ENCODE measurements around the gene PIK3AP1. TPM values are rescaled to one million over a fixed set of nuclear protein-coding genes. Genes with fewer than 3 reads are reported as not detected.

The PIK3AP1 gene
- total and polyA plus RNA-seq, 10 of the 15 experiments (the other 5 are each of a cell fraction or from before 2014, with no cell fraction given), result 26.2 to 306 (median 119) TPM

DNA sequence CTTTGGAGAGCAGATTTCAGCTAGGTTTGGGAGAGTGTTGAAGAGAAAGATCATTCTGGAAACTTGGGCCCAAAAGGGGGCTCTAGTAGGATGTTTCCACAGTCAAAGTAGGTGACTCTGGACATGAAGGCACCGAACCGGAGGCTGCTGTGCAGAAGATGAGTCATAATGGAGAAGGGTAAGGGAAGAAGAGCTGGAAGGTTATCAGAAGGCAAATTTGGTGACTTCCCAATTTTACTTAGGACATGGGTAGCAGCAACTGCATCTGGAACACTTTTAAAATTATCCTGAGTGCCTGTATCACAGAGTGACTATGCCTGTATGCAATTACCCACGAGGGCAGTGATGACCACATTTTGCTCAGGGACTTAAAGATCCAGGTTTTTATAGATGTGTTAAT, 38.8 kb downstream of the PIK3AP1 start:
- Histone ChIP-seq H3K27ac (ENCODE audit: control insufficient read depth, insufficient read depth) (no peak overlapping the region), H3K4me3 (no peak overlapping the region), H4K20me1 (ENCODE audit: control insufficient read depth, insufficient read depth) (peaks cover 6% of the 10 kb centered on the region), H3K4me1 (ENCODE audit: control insufficient read depth, insufficient read depth, low read length) (peaks cover 44% of the 10 kb centered on the region), H3K36me3 (ENCODE audit: control insufficient read depth in 2 of 2, insufficient read depth in 2 of 2, low read length in 1 of 2) (peaks cover 10 to 27% of the 10 kb centered on the region in 2 experiments; a peak in 3 of 4 replicates), H3K27me3 (replicated peaks in 1 of 2; ENCODE audit: control insufficient read depth in 2 of 2, insufficient read depth in 2 of 2, low read length in 1 of 2) (no peaks in the 10 kb centered on the region), H3K4me2 (ENCODE audit: control insufficient read depth, insufficient read depth) (no peak overlapping the region), H3K79me2 (ENCODE audit: control insufficient read depth, insufficient read depth, low read length) (peaks cover 86% of the 10 kb centered on the region), H3K9ac (ENCODE audit: control insufficient read depth, insufficient read depth, low read length) (no peak overlapping the region), H3K9me3 (replicated peaks; ENCODE audit: control insufficient read depth, insufficient read depth, low read length) (peaks cover 3% of the 10 kb centered on the region; the same call in 2 of the 3 replicates), H2AFZ (ENCODE audit: control insufficient read depth, low read depth, low read length) (no peak overlapping the region)
- no peak for ATAC-seq
- POLR2A ChIA-PET, result interaction anchor here (1.0 to 1.4 kb wide), 3 partner anchors 9 to 15 kb away, joined by 3 to 6 read pairs (median 4); no protein-coding TSS in a partner anchor
- intact Hi-C loops (cut with micrococcal nuclease; ENCODE audit: unreplicated experiment) (no loop called here), in situ Hi-C loops (cut with MboI) (no loop called here)
- DNase-seq (ENCODE audit: low read depth, low spot score), result no peak
- SMC1A ChIA-PET (ENCODE audit: uncharacterized antibody, unreplicated experiment), result interaction anchor here (1.0 to 3.6 kb wide), 6 partner anchors 9 to 78 kb away, joined by 3 to 23 read pairs (median 4); no protein-coding TSS in a partner anchor
- FAIRE-seq, result no peak
- 52% methylated on average over 3 of the region's 3 CpGs for WGBS (ENCODE audit: insufficient coverage, insufficient replicate concordance, low lambda C conversion rate, missing lambda C conversion rate)
- CTCF ChIA-PET, result interaction anchor here (0.6 to 1.5 kb wide), 6 partner anchors 9 to 37 kb away, joined by 3 to 4 read pairs (median 4); no protein-coding TSS in a partner anchor
- RAD21 ChIA-PET (ENCODE audit: unreplicated experiment), result interaction anchor here (1.2 to 1.3 kb wide), 2 partner anchors 9 to 11 kb away, joined by 3 to 4 read pairs; no protein-coding TSS in a partner anchor
- no TSS peak for BruUV-seq (replicated peaks)
- TF ChIP-seq ZNF207 (IDR thresholded peaks at IDR 0.05; ENCODE audit: borderline replicate concordance), result no peak
- TF ChIP-seq KLF5 (IDR thresholded peaks at IDR 0.05; ENCODE audit: partially characterized antibody), result no peak
- no peak for TF ChIP-seq BHLHE40 (IDR thresholded peaks at IDR 0.05; ENCODE audit: borderline replicate concordance in 1 of 2, low read depth in 2 of 2, low read length in 1 of 2)
- TF ChIP-seq YY1 (IDR thresholded peaks at IDR 0.05; ENCODE audit: low read depth, low read length), result no peak
- TF ChIP-seq CBX5 (IDR thresholded peaks at IDR 0.05; ENCODE audit: low read depth), result no peak
- no peak for TF ChIP-seq SREBF2 (IDR thresholded peaks at IDR 0.05; ENCODE audit: low read length)
- TF ChIP-seq EP300 (IDR thresholded peaks at IDR 0.05; ENCODE audit: borderline replicate concordance in 1 of 2, control insufficient read depth in 1 of 2, low read depth in 2 of 2, low read length in 2 of 2), result no peak
- TF ChIP-seq, protein P1, sequence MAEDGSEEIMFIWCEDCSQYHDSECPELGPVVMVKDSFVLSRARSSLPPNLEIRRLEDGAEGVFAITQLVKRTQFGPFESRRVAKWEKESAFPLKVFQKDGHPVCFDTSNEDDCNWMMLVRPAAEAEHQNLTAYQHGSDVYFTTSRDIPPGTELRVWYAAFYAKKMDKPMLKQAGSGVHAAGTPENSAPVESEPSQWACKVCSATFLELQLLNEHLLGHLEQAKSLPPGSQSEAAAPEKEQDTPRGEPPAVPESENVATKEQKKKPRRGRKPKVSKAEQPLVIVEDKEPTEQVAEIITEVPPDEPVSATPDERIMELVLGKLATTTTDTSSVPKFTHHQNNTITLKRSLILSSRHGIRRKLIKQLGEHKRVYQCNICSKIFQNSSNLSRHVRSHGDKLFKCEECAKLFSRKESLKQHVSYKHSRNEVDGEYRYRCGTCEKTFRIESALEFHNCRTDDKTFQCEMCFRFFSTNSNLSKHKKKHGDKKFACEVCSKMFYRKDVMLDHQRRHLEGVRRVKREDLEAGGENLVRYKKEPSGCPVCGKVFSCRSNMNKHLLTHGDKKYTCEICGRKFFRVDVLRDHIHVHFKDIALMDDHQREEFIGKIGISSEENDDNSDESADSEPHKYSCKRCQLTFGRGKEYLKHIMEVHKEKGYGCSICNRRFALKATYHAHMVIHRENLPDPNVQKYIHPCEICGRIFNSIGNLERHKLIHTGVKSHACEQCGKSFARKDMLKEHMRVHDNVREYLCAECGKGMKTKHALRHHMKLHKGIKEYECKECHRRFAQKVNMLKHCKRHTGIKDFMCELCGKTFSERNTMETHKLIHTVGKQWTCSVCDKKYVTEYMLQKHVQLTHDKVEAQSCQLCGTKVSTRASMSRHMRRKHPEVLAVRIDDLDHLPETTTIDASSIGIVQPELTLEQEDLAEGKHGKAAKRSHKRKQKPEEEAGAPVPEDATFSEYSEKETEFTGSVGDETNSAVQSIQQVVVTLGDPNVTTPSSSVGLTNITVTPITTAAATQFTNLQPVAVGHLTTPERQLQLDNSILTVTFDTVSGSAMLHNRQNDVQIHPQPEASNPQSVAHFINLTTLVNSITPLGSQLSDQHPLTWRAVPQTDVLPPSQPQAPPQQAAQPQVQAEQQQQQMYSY (CRISPR knock-in tag; IDR thresholded peaks at IDR 0.05), result no peak
- no peak for TF ChIP-seq NFYB (IDR thresholded peaks at IDR 0.05; ENCODE audit: insufficient read depth, low read depth, low read length)
- no peak for TF ChIP-seq GATAD2B (conservative IDR thresholded peaks at IDR 0.05; ENCODE audit: low read depth)
- no peak for TF ChIP-seq MEF2B (IDR thresholded peaks at IDR 0.05; ENCODE audit: partially characterized antibody, poor library complexity, severe bottlenecking)
- TF ChIP-seq SMAD5 (IDR thresholded peaks at IDR 0.05; ENCODE audit: low read depth), result no peak
- no peak for TF ChIP-seq SIN3A (IDR thresholded peaks at IDR 0.05; ENCODE audit: low read depth, low read length)
- no peak for TF ChIP-seq CTCF (IDR thresholded peaks at IDR 0.05 in 2 of 3, conservative IDR thresholded peaks at IDR 0.05 in 1 of 3; ENCODE audit: control insufficient read depth in 2 of 3, extremely low read depth in 1 of 3, insufficient read depth in 1 of 3, low read depth in 3 of 3, low read length in 3 of 3)
- no peak for TF ChIP-seq CBFB (IDR thresholded peaks at IDR 0.05; ENCODE audit: low read depth)
- TF ChIP-seq, protein P2, sequence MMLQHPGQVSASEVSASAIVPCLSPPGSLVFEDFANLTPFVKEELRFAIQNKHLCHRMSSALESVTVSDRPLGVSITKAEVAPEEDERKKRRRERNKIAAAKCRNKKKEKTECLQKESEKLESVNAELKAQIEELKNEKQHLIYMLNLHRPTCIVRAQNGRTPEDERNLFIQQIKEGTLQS (IDR thresholded peaks at IDR 0.05; ENCODE audit: borderline replicate concordance, extremely low read depth, low read depth, low read length), result no peak

Measured in GM12878 (cell line).